ENCODE data around the gene NPAS1.
A peak's percentile ranks its signal among the peaks of the same experiment; 100 is the strongest.
"Not testable (repeated sequence)": the region's sequence is repeated elsewhere in the genome, so short reads cannot be mapped to it uniquely, and the experiment has no call there.

Gene NPAS1

DNA sequence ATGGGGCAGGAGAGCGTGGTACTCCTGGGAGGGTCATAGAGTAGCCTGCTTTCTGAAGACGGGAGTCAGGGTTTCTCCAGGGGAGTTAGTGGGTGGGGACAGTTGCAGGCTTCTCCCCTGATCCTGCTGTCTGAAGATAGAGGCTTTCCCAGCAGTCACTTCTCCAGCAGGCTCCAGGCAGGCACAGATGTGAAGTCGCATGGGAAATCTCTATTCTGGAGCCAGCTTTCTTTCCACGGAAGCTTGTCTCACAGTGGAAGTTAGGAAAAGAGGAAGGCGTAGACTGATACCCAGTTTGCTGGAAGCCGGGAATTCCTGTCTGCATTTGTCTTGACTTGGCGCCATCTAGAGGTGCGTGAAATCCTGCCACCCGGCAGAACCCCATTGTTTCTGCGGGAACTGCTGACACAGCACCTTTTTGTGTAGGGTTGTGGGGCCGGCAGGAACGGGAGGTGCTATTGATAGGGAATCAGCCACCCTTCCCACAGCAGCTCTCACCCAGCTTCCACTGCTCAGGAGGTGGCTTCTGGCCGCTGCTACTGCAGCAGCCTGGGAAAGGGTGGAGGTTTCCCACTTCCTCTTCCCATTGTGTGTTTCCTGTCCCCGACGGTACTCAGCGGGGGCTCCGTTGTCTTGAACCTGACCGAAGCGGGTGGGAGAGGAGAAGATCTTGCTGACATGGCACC, 28.5 kb upstream of the NPAS1 start:
- peak; percentile 84 for DNase-seq (ENCODE audit: low spot score)

DNA sequence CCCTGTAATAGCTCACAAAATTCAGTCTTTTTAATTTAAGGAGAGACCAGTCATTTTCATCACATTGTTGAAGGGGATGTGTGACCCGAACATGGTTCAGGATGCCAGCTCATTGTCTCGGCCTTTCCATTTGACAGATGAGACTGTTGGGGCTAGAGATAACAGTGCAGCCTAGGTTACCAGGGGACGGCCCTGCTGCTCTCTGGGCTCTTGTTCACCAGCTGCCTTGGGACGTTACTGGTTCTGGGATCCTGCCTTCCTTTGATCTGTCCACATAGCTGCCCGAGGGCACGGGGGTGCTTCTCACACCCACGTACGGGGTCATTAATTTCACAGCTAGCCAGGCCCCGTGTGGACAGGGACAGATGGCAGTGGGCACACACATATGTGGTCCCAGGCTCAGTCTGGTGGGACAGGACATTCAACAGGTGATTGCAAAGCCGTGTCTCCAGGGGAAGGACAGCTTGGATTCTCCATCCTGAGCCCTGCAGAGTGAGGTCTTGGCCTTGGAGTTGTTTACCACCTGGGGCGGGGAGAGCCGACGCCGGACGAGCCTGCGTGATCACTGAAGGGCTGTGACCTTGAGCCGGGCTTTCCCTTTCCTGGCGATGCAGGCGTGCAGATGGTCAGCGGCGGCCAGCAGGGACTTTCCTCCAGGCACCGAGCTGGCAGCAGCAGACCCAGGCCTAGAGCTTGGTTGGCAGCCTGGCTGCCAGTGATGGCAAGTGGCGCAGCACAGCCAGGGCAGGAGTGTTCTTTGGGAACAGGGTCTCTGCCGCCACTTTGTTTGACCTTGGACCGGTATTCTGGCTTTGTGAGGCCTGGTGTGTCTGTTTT, 26.7 kb upstream of the NPAS1 start:
- DNase-seq (ENCODE audit: low spot score), result no peak

DNA sequence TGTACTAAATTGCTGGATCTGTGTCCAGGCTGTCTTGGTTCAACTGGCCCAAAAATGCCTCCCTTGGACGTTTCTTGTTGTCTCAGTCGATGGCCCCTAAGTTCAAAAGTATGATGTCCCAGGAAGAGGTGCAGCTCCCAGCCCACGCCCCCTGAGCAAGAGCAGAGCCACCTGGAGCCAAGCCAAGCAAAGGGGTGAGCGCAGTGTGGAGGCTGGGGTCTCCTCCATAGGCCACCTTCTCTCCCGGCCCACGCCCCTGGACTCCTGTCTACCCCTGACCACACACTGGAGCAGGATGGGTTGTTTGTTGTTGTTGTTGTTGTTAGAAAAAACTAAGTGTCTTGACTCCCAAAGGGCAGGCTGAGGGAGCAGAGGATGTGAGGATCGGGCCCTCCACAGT, 26.0 kb upstream of the NPAS1 start:
- no peak for DNase-seq (ENCODE audit: low spot score)

DNA sequence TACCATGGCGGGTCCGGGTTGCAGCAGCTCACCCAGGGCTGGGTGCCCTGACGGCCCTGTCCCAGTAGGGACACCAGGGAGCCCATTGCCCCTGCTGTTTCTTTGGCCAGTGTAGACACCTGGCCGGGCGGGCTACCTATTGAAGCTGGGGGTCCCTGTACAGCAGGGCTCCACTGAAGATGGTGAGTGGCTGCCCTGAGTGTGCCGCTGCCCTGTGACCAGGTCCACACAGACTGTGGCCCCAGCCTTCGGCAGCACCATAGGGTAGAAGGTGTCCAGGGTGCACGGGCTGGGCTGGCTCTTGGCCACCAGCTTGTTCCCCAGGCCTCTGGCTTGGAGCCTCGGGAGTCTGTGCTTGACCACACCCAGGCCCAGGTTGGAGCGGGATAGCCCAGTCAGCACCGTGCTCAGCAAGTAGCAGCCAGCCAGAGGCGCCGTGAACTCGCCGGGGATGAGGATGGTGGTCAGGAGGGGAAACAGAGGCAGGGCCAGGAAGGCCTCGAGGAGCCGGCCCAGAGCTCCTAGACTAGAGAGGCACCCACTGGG, 25.4 kb upstream of the NPAS1 start:
- DNase-seq (ENCODE audit: low spot score), result no peak

DNA sequence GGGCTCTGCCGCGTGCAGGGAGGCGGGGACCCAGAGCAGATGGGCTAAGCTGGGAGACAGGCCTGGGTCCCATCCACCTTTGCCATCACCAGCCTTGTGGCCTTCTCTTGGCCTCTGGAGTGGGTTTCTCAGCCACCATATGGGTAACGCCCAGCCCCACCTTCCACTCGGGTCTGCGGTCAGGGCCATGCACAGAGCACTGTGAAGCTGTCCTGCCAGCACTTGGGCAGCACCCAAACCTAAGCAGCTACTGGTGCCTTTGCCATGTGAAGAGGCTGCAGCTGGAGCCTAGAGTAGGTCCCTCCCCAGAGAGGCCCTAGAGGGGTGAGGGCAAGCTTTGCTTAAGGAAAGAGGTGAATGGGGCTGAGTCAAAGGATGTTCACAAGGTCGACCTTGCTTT, 24.1 kb upstream of the NPAS1 start:
- DNase-seq (ENCODE audit: low spot score), result no peak

DNA sequence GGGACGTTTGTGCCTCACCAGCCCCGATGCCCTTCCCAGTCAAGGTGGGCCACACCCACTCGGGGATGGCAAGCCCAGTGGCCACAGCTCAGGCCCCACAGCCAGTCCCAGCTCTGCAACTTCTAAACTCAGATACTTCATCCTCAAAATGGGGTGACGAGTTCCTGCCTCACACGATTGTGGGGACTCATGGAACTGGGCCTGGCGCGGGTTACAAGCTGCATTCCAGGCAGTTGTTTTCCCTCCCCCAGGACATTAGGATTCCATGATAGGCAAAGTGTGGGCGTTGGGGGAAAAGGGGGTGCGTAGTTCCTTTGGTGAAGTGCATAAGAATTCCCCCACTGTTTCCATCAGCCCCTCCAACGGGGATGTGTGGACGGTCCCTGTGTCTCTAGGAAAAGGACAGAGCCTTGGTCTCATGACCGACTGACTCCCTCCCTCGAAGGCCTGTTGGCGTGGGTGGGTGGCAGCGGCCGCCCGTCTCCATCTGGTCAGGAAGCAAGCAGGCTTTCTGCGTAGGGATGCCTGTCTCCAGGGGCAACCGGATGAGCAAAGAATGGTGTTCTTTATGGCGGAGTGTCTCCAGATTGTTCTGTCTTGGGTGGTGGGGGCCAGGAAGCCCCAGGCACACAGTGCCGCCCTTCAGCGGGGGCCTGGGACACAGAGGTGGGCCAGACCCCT, 21.1 kb upstream of the NPAS1 start:
- DNase-seq (ENCODE audit: low spot score), result no peak

DNA sequence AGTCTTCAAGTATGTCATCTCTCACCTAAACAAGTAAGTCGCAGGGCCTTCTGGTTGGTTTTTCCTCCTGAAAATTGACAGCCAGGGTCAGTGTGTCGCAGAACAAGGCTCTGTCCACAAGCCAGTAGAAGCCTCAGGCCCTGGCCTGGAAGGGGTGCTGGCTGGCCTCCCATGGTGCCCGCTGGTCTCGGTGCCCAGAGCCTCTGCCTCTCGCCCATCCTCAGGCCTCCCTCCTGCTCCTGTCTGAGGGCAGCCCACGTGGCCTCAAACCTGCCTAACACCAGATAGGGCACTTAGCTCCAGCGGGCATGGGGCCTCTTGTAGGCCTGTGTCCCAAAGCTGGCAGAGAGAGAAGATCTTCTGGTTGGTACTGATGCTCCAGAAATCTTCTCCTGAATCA, 20.3 kb upstream of the NPAS1 start:
- no peak for DNase-seq (ENCODE audit: low spot score)

DNA sequence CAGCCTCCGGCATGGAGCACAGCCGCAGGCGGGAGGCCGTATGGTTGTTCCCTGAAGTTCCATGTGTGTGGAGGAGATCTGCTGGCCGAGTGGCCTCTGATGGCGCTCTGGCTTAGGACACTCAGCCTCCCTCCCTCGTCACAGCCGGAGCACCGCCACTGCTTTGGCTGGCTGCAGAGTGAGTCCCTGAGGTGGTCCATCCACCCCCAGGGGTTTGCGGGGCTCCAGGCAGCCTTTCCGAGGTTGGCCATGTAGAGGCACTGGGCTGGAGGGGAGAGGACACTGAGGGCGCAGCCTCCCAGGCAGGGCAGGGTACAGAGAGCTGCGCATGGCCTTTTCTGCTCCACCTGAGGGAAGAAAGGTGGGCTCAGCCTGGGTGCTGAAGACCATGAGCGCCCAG, 19.8 kb upstream of the NPAS1 start:
- DNase-seq (ENCODE audit: low spot score), result no peak

DNA sequence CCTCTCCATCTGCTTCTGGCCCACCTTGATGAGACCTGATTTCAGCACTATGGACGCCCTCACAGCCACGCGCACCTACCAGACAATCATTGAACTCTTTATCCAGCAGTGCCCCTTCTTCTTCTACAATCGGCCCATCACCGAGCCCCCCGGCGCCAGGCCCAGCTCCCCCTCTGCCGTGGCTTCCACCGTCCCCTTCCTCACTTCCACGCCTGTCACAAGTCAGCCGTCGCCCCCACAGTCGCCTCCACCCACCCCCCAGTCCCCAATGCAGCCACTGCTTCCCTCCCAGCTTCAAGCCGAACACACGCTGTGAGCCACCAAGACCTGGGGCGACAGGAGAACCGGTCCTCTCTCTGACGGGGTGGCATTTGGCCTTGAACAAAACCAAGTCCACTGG, 19.3 kb upstream of the NPAS1 start:
- no peak for DNase-seq (ENCODE audit: low spot score)

DNA sequence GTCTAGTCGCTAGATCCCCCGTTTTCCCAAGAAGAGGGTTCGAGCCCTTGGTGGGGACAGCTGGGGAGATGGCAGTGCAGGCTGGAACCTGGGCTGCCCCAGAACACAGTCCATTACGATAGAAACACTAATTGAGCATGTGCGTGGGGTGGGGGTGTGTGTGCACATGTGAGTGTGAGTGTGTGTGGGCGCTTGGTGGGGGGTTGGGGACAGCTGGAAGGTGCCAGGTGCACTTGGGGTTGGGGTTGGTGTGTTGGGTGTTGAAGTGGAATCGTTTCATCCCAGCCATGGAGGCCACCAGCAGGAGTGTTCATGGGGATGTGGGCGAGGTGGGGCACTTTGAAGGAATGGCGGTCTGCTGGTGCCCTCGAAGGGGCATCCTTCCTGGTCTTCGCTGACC, 18.1 kb upstream of the NPAS1 start:
- DNase-seq (ENCODE audit: low spot score), result no peak

DNA sequence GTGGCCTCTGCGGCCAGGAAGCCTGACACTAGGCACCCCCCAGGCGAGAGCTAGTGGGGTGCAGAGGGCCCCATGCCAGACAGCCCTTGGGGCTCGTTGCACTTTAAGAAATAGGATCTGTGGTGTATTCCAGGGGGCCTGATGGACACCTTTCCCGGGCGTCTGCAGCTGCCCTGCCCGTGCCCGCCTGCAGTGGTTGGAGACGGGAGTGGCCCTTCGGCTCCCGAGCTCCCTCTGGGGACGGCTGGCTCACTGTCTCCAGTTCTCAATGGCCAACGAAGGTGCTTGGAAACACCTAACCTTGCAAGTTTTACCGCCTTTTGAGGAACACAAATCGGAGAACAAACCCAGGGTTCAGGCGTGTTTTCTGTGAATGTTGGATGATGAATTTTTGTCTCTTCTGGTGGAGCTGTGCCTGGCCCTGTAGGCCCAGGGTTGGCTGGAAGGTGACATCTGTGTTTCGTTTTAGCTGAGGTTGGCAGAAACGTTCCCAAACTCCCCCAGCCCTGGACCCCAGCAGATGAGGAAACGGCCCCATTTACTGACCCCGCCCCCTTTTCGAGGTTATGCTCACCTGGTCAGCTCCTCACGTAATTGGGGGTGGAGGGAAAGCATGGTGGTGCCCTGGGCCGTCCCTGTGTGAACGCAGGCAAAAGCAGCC, 17.4 kb upstream of the NPAS1 start:
- no peak for DNase-seq (ENCODE audit: low spot score)

DNA sequence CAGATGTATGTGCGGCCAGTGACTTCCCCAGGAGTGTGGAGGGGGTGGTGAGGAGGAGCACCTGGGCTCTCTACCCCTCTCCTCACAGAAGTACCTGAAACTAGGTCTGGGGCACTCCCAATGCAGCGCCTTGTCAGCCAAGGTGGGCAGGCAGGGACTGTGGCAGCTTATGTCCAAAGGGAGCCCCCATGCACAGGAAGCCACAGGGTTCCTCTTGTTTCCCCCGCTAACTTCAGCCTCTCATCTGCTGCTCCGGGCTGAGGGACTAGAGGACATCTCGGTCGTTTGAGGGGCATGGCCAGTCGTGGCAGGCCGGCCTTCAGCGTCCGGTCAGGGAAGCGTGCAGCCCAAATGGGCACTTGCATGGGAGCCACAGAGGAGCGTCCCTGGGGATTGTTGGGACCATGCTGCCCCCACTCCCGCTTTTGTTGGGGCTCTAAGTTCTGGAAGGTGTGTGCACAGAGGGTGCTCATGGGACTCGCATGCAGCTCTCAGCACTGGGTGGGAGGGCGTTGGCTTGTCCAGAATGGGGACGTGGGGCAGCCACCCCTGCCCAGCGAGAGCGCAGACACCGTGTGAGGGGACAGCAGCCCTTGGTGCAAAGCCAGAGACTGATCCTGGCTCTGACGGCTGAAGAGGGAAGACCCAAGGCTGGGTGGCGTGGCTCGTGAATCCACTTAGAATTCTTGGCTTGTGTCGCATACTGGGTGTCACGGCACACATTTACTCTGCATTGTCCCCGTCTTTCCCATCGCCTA, 16.6 kb upstream of the NPAS1 start:
- DNase-seq (ENCODE audit: low spot score), result no peak

DNA sequence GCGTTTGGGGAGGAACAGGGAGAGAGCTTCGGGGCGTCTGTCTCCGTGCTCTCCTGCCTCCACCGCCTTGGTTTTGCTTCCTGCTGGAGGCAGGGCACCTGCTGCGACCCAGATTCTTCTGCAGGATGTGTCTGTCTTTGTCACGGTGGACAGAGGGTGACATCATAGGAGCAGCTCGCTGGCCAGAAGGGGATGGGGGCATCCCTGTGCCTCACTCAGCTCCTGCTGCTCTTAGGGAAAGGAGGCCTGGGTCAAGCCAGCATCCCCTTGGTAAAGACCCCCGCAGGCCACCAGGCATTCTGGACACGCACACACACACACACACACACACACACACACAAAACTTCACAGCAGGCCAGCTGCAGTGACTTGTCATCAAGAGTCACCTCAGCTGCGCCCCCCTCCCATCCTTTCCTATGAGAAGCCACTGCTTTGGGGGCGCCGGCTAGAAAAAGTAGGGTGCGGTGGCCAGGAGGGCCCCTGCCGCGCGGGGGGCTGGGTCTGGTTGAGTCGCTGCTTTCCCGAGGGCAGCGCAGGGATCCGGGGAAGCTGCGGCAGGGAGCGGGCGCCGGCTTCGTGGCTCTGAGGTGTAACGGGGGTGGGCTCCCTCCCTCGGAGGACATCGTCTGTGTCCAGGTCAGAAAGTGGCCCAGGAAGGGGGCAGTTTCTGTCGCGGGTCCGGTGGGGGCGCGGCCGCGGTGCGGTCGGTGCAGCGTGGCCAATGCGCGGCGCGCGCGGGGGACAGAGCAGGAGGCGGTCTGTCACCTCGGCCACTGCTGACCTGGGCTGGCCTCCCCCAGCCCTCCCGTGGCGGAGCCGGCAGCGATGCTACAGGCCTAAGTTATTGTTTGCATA, 15.8 kb upstream of the NPAS1 start:
- no peak for DNase-seq (ENCODE audit: low spot score)

DNA sequence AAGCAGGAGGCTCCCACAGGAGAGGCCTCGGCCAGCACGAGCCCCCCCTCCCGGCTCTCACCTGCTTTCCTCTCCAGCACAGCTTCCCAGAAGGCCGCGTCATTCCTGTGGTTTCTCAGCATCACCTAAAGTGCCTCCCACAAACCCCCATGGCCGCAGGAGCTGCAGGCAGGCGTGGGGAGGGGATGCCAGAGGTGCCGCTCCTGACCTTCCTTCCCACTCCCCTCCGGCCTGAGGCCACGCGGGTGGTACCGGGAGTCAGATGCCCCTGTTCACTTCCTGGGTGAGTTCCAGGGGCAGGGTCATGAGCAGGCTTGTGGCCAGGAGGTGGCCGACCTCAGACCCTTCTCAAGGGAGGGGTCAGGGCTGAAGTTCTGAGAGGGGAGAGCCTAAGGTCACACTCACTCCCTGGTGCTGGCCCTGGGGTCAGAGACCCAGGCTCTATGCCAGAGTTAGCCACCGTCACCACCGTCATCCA, 14.4 kb upstream of the NPAS1 start:
- DNase-seq (ENCODE audit: low spot score), result no peak

DNA sequence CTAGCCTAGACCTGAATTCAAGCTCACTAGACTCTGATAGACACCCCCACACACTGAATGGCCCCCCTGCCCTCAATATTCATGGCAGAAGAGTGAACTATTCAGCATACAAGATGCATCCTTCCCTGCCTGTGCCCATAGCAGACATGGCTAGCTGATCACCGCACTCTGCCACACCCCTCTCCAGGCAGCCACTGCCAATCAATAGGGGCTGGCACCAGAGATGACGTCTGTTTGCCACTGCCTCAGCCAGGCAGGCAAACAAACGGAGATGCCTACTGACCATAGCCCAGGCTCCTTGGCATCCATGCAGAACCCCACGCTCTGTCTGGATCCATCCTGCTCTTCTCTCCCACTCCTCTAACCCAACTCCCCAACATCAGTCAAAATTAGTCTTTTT, 13.8 kb upstream of the NPAS1 start:
- DNase-seq (ENCODE audit: low spot score), result no peak

DNA sequence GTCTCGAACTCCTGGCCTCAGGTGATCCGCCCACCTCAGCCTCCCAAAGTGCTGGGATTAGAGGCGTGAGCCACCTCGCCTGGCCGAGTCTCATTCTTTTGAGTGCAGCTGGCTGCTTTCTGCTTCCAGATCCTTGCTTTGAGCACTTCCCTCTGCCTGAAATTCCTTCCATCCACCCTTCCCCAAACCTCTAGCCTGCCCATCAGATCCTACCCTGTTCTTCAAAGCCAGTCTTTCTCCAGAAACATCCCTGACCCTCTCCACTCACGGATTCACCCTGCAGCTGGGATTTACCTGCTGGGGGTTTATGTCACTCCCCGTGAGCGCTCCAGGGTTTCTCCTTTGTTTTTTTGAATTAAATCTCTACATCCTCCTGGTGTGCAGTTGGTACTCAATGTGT, 13.1 kb upstream of the NPAS1 start:
- no peak for DNase-seq (ENCODE audit: low spot score)

DNA sequence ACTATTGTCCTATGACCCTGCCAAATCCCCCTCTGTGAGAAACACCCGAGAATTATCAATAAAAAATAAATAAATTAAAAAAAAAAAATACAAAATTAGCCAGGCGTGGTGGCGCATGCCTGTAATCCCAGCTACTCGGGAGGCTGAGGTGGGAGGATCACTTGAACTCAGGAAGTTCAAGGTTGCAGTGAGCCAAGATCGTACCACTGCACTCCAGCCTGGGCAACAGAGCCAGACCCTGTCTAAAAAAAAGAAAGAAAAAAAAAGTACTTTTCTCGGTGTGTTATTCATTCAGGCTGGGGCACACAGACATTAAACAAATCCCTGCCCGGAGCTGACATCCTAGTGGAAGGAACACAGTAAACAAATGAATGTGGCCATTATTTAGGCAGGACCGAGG, 9.1 kb upstream of the NPAS1 start:
- not testable (repeated sequence) for DNase-seq (ENCODE audit: low spot score)

DNA sequence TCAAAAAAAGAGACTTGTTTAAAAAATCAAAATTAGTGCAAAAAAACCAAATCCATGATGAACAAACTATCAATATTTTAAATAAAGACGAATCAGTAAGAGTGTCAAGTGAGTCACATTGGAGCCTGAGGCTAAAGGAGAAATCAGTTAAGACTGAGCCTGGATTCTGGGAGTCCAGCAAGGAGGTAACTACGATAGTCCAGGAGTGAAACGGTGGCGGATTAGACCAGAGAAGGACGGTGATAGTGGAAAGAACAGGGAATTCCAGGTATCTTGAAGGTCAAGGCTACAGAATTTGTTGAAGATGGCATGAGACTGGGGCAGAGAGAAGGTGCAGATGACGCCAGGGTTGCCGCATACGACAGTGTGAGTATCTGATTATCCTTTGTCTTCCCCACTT, 7.0 kb upstream of the NPAS1 start:
- no peak for DNase-seq (ENCODE audit: low spot score)

DNA sequence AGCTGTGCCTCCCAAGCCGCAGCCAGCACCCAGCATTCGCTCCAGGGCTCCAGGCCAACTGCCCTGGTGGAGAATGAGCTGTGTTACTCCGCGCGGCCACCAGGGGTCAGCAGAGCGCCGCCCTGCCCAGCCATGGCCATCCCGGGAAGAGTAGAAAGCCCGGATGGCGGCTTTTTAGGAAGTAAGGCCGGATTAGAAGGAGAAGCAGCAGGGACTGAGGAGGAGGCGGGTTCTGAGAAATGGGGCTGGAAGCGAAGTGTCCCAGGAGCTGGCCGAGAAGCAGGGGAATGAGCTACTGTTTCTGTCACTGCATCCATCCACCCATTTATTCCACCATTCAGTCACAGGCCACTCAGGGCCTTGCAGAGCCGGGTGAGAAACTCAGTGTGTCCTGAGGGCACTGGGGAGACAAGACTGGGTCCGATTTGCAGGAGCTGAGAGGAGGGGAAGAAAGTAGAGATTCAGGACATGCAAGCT, 6.6 kb upstream of the NPAS1 start:
- peak; percentile 90 for DNase-seq (ENCODE audit: low spot score)

DNA sequence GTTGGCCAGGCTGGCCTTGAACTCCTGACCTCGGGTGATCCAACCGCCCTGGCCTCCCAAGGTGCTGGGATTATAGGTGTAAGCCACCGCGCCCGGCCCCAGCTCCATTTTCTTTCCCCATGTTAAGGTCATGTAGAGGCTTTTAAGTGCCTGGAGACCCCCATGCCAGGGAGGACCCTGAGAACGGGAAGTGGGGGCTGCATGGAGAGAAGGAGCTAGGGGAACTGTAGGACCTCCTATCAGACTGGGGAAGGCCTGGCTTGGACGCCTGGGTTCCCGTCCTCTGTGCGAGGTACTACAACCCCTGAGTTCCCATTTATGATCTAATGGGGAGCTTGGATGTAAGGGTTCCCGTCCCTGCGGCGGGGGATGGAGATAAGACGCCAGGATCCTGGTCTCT, 714 bp upstream of the NPAS1 start:
- DNase-seq (ENCODE audit: low spot score), result peak; percentile 45

Measured in ecto neural progenitor cell (in vitro differentiated cells).